BJ (cell line): ENCODE measurements around the gene MFAP2. TPM values are rescaled to one million over a fixed set of nuclear protein-coding genes. Genes with fewer than 3 reads are reported as not detected.
"Not testable (repeated sequence)": the region's sequence is repeated elsewhere in the genome, so short reads cannot be mapped to it uniquely, and the experiment has no call there.

Experiments
- CTCF ChIA-PET: fragments of 350-600 bp; formaldehyde crosslinking; extraction: SDS; loops from one replicate; lab custom pipeline; 2021; ENCODE audit warnings: antibody characterized with exemption, inconsistent platforms; lab: Yijun Ruan, JAX
- POLR2A ChIA-PET: fragments of 300-600 bp; sonication (Branson Sonifier 250); formaldehyde crosslinking; extraction: SDS; loops from one replicate; lab custom pipeline; 2021; ENCODE audit warnings: antibody characterized with exemption; lab: Charles Lee
- DNase-seq: peaks from one replicate; pipeline ENCODE4 v3.0.0-alpha.2; 2011; ENCODE audit warnings: low read depth
- H3K27me3 ChIP-seq: 2 replicates; pipeline ENCODE4 v1.6.0; 2011; ENCODE audit warnings: low read length; ENCODE audit not compliant: control insufficient read depth, insufficient read depth
- H3K36me3 ChIP-seq: 2 replicates; pipeline ENCODE4 v1.5.1; 2011; ENCODE audit warnings: low read length; ENCODE audit not compliant: control insufficient read depth, insufficient read depth
- H3K4me3 ChIP-seq: 2 replicates; pipeline ENCODE4 v1.5.1; 2011; ENCODE audit warnings: low read depth, mild to moderate bottlenecking, control low read depth, low read length
- CTCF ChIP-seq: IDR thresholded peaks from 2 replicates; pipeline ENCODE4 v1.5.1; 2011; ENCODE audit warnings: low read depth, mild to moderate bottlenecking, control low read depth, inconsistent platforms, low read length, moderate library complexity; ENCODE audit not compliant: insufficient read depth
- polyA plus RNA-seq: library from polyadenylated mRNA; depleted of rRNA; stranded (reverse); fragments of >200 nt; gene quantifications from 2 replicates; pipeline ENCODE4 v1.2.3, GENCODE V29; 2011

The MFAP2 gene
- polyA plus RNA-seq, 1 experiment: 115 TPM

- no peak for DNase-seq
- TF ChIP-seq CTCF: no peak
- POLR2A ChIA-PET: no interaction called here
- Histone ChIP-seq H3K4me3 (no peak overlapping the region), H3K27me3 (no peaks in the 10 kb centered on the region), H3K36me3 (peaks cover 8% of the 10 kb centered on the region)
- CTCF ChIA-PET: interaction anchor here (0.8 to 2.5 kb wide), 5 partner anchors 12 to 85 kb away, joined by 3 to 13 read pairs (median 6); no protein-coding TSS in a partner anchor
Observed at GRCh38 chr1:16967095-16967575, 13.3 kb downstream of the MFAP2 start.

GRCh38 chr1:16966282-16966681 is 14.1 kb downstream of the MFAP2 start:
- Histone ChIP-seq H3K4me3 (no peak overlapping the region), H3K27me3 (no peaks in the 10 kb centered on the region), H3K36me3 (peaks cover 6% of the 10 kb centered on the region)
- TF ChIP-seq CTCF: no peak
- POLR2A ChIA-PET: no interaction called here
- CTCF ChIA-PET: interaction anchor here (0.8 to 2.5 kb wide), 5 partner anchors 13 to 86 kb away, joined by 3 to 13 read pairs (median 6); no protein-coding TSS in a partner anchor
- DNase-seq: no peak

GRCh38 chr1:16965486-16966067 is 14.8 kb downstream of the MFAP2 start:
- DNase-seq: no peak
- POLR2A ChIA-PET: no interaction called here
- no peak for TF ChIP-seq CTCF
- Histone ChIP-seq H3K27me3 (no peaks in the 10 kb centered on the region), H3K36me3 (peaks cover 6% of the 10 kb centered on the region), H3K4me3 (no peak overlapping the region)
- CTCF ChIA-PET: interaction anchor here (1.3 to 2.5 kb wide), 3 partner anchors 10 to 84 kb away, joined by 3 to 13 read pairs (median 4); no protein-coding TSS in a partner anchor

- not testable (repeated sequence) for H3K4me3 ChIP-seq, H3K27me3 ChIP-seq, H3K36me3 ChIP-seq, DNase-seq
- CTCF ChIA-PET: interaction anchor here (1.0 kb wide), 1 partner anchor 82 kb away, joined by 5 read pairs; no protein-coding TSS in a partner anchor
- POLR2A ChIA-PET: interaction anchor here (0.6 kb wide), 2 partner anchors 13 to 82 kb away, joined by 3 to 6 read pairs; no protein-coding TSS in a partner anchor
Observed at GRCh38 chr1:16964169-16964568, 16.3 kb downstream of the MFAP2 start.

GRCh38 chr1:16961297-16962133 is 18.9 kb downstream of the MFAP2 start:
- DNase-seq: no peak
- ChIA-PET POLR2A (no interaction called here), CTCF (interaction anchor here (0.7 to 4.1 kb wide), 20 partner anchors 10 to 172 kb away, joined by 3 to 55 read pairs (median 6); no protein-coding TSS in a partner anchor)
- peak overlapping the region; percentile 25 for H3K4me3 ChIP-seq
- no peaks in the 10 kb centered on the region for H3K27me3 ChIP-seq
- no peak for TF ChIP-seq CTCF
- H3K36me3 ChIP-seq: peaks cover 4% of the 10 kb centered on the region
